MM.1S (cell line): ENCODE measurements around the gene ADCK2.
"Not testable (repeated sequence)": the region's sequence is repeated elsewhere in the genome, so short reads cannot be mapped to it uniquely, and the experiment has no call there.

ENCODE experiments used
- CTCF ChIP-seq: fragments of 300-600 bp; sonication (generic); IDR thresholded peaks from 2 replicates; pipeline ENCODE4 v1.5.1; 2016; ENCODE audit warnings: antibody characterized with exemption, low read length, mixed read lengths
- EZH2 ChIP-seq: fragments of 300-600 bp; sonication (generic); optimal IDR thresholded peaks from 2 replicates; pipeline ENCODE3; 2017; ENCODE audit warnings: low read depth, mild to moderate bottlenecking, antibody characterized with exemption, low read length, mixed read lengths
- EZH2phosphoT487 ChIP-seq: fragments of 300-600 bp; sonication (generic); IDR thresholded peaks from 2 replicates; pipeline ENCODE4 v1.6.1; 2018; ENCODE audit warnings: antibody characterized with exemption, low read length

GRCh38 chr7:140708764-140709163, 36.0 kb downstream of the ADCK2 start:
- TF ChIP-seq EZH2, CTCF, EZH2phosphoT487: not testable (repeated sequence)
